Neural cell (in vitro differentiated cells): ENCODE results near the gene MTARC1. TPM values are rescaled to one million over a fixed set of nuclear protein-coding genes. Genes with fewer than 3 reads are reported as not detected.

Experiments used
- H2AFZ ChIP-seq: fragments of 200-600, 300-800 bp; sonication (generic), shearing (Covaris generic); 2 replicates; pipeline ENCODE4 v1.6.0; 2014; ENCODE audit warnings: low read depth, mild to moderate bottlenecking, antibody characterized with exemption, low read length, moderate library complexity
- H3F3A ChIP-seq: fragments of 200-600 bp; shearing (Covaris generic); 2 replicates; pipeline ENCODE4 v1.6.1; 2016; ENCODE audit warnings: mild to moderate bottlenecking, moderate library complexity, mixed read lengths, antibody characterized with exemption, low read length; ENCODE audit not compliant: insufficient read depth, poor library complexity, severe bottlenecking
- H3K27ac ChIP-seq: fragments of 200-600, 300-800 bp; sonication (generic), shearing (Covaris generic); 2 replicates; pipeline ENCODE4 v1.5.1; 2014; ENCODE audit warnings: mild to moderate bottlenecking, low read length, moderate library complexity
- H3K27me3 ChIP-seq: fragments of 300-800, 200-600 bp; sonication (generic), shearing (Covaris generic); 2 replicates; pipeline ENCODE4 v1.6.0; 2014; ENCODE audit warnings: mild to moderate bottlenecking, low read depth, low read length, moderate library complexity; ENCODE audit not compliant: insufficient read depth
- H3K36me3 ChIP-seq: fragments of 300-800, 200-600 bp; sonication (generic), shearing (Covaris generic); 2 replicates; pipeline ENCODE4 v1.5.1; 2014; ENCODE audit warnings: mild to moderate bottlenecking, antibody characterized with exemption, low read length, moderate library complexity; ENCODE audit not compliant: insufficient read depth
- H3K4me2 ChIP-seq: fragments of 300-800, 200-600 bp; sonication (generic), shearing (Covaris generic); 2 replicates; pipeline ENCODE4 v1.6.0; 2014; ENCODE audit warnings: mild to moderate bottlenecking, low read length
- H3K4me3 ChIP-seq: fragments of 300-800, 200-600 bp; sonication (generic), shearing (Covaris generic); 2 replicates; pipeline ENCODE4 v1.5.1; 2014; ENCODE audit warnings: mild to moderate bottlenecking, low read length, moderate library complexity
- H3K79me2 ChIP-seq: fragments of 200-600 bp; shearing (Covaris generic); replicated peaks from 2 replicates; pipeline ENCODE4 v1.6.0; 2014; ENCODE audit warnings: mild to moderate bottlenecking, low read length, moderate library complexity; ENCODE audit not compliant: insufficient read depth
- H3K9ac ChIP-seq: fragments of 300-800, 200-600 bp; sonication (generic), shearing (Covaris generic); 2 replicates; pipeline ENCODE4 v1.6.1; 2016; ENCODE audit warnings: mild to moderate bottlenecking, low read length, mixed read lengths
- H3K9me2 ChIP-seq: fragments of 200-600 bp; shearing (Covaris generic); 2 replicates; pipeline ENCODE4 v1.6.1; 2016; ENCODE audit warnings: mild to moderate bottlenecking, low read length, mixed read lengths; ENCODE audit not compliant: insufficient read depth
- H3K9me3 ChIP-seq: fragments of 200-600, 300-800 bp; sonication (generic), shearing (Covaris generic); 2 replicates; pipeline ENCODE4 v1.6.1; 2016; ENCODE audit warnings: mild to moderate bottlenecking, mixed run types, low read length, moderate library complexity, mixed read lengths
- H4K20me1 ChIP-seq: fragments of 200-600 bp; shearing (Covaris generic); 2 replicates; pipeline ENCODE4 v1.6.1; 2016; ENCODE audit warnings: mild to moderate bottlenecking, mixed run types; ENCODE audit not compliant: insufficient read depth
- CTCF ChIP-seq: fragments of 450-650 bp; IDR thresholded peaks from 2 replicates; pipeline ENCODE4 v1.5.1; 2014; ENCODE audit warnings: antibody characterized with exemption, mild to moderate bottlenecking, moderate library complexity; ENCODE audit not compliant: poor library complexity, severe bottlenecking
- EP300 ChIP-seq: fragments of 450-650 bp; conservative IDR thresholded peaks from 2 replicates; pipeline ENCODE4 v1.6.1; 2014; ENCODE audit warnings: antibody characterized with exemption, mild to moderate bottlenecking, moderate library complexity; ENCODE audit not compliant: poor library complexity, severe bottlenecking
- EZH2 ChIP-seq: fragments of 200-600, 300-800 bp; shearing (Covaris generic), sonication (generic); IDR thresholded peaks from 2 replicates; pipeline ENCODE4 v1.6.1; 2014; ENCODE audit warnings: antibody characterized with exemption, low read length, borderline replicate concordance, mild to moderate bottlenecking; ENCODE audit not compliant: insufficient read depth, poor library complexity, severe bottlenecking
- MXI1 ChIP-seq: fragments of 450-650 bp; conservative IDR thresholded peaks from 2 replicates; pipeline ENCODE4 v1.6.1; 2014; ENCODE audit warnings: antibody characterized with exemption, mild to moderate bottlenecking; ENCODE audit not compliant: poor library complexity, severe bottlenecking
- POLR2AphosphoS5 ChIP-seq: IDR thresholded peaks from 2 replicates; pipeline ENCODE4 v1.6.1; 2012
- RAD21 ChIP-seq: fragments of 450-650 bp; conservative IDR thresholded peaks from 2 replicates; pipeline ENCODE4 v1.6.1; 2014; ENCODE audit warnings: antibody characterized with exemption, mild to moderate bottlenecking, moderate library complexity
- REST ChIP-seq: IDR thresholded peaks from 2 replicates; pipeline ENCODE4 v1.6.1; 2012; ENCODE audit warnings: borderline replicate concordance
- SMC3 ChIP-seq: fragments of 450-650 bp; conservative IDR thresholded peaks from 2 replicates; pipeline ENCODE4 v1.6.1; 2014; ENCODE audit warnings: antibody characterized with exemption, mild to moderate bottlenecking, moderate library complexity; ENCODE audit not compliant: poor library complexity
- TAF1 ChIP-seq: IDR thresholded peaks from 2 replicates; pipeline ENCODE4 v1.6.1; 2012; ENCODE audit warnings: low read depth
- polyA plus RNA-seq: library from polyadenylated mRNA; depleted of rRNA; stranded (reverse); fragments of >200 nt; gene quantifications from 2 replicates; pipeline ENCODE4 v1.2.3, GENCODE V29; 2014

The MTARC1 gene
- polyA plus RNA-seq, 1 donor from 2014 or later: 4.2 TPM

DNA sequence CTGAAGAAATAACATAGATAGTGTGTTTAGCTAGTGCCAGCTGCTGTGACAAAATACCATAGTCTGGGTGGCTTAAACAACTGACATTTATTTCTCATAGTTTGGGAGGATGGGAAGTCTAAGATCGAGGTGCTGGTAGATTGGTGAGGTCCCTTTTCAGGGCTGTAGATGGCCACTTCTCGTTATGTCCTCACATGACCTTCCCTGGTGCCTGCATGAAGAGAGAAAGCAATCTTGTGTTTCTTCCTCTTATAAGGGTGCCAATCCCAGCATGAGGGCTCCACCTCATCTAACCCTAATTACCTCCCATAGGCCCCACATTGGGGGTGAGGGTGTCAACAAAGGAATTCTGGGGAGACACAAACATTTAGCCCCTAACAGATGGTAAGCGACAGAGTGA is 29.3 kb upstream of the MTARC1 start:
- H3K9me2 ChIP-seq: no peaks in the 10 kb centered on the region
- H4K20me1 ChIP-seq: no peaks in the 10 kb centered on the region
- H3K79me2 ChIP-seq: no peaks in the 10 kb centered on the region
- no peak overlapping the region for H3K27ac ChIP-seq
- no peak for TF ChIP-seq REST
- no peak for TF ChIP-seq RAD21
- TF ChIP-seq CTCF: no peak
- TF ChIP-seq EP300: no peak
- no peak for TF ChIP-seq TAF1
- no peak for TF ChIP-seq MXI1
- no peak for TF ChIP-seq SMC3
- TF ChIP-seq EZH2: no peak
- TF ChIP-seq POLR2AphosphoS5: no peak
- no peak overlapping the region for H3K4me2 ChIP-seq
- H3K4me3 ChIP-seq: no peak overlapping the region
- no peaks in the 10 kb centered on the region for H3K9me3 ChIP-seq
- H2AFZ ChIP-seq: no peak overlapping the region
- H3K36me3 ChIP-seq: no peaks in the 10 kb centered on the region
- no peak overlapping the region for H3K9ac ChIP-seq
- H3K27me3 ChIP-seq: no peaks in the 10 kb centered on the region
- no peaks in the 10 kb centered on the region for H3F3A ChIP-seq

DNA sequence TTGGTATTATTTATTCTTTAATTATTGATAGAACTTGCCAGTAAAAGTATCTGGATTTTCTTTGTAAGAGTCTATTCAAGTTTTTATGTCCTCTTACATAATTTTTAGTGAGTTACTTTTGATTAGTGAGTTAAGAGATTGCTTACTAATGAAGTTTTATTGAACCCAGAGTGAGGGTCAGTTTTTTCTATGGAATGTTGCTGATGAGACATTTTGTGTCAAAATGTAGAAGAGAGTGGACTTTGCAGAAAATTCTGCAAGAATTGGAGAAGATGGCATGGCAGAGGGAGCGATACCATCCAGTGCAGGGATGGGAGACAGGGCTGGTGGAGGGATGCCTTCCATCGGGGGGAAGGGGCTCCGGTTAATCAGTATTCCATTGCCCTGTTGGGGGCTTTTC is 27.6 kb upstream of the MTARC1 start:
- Histone ChIP-seq H3F3A (no peaks in the 10 kb centered on the region), H3K4me3 (no peak overlapping the region), H3K4me2 (no peak overlapping the region), H4K20me1 (no peaks in the 10 kb centered on the region), H3K36me3 (no peaks in the 10 kb centered on the region), H2AFZ (no peak overlapping the region), H3K9ac (no peak overlapping the region), H3K27ac (no peak overlapping the region), H3K9me2 (no peaks in the 10 kb centered on the region), H3K79me2 (no peaks in the 10 kb centered on the region), H3K27me3 (no peaks in the 10 kb centered on the region), H3K9me3 (no peaks in the 10 kb centered on the region)
- TF ChIP-seq EZH2: no peak
- TF ChIP-seq POLR2AphosphoS5: no peak
- TF ChIP-seq SMC3: no peak
- TF ChIP-seq TAF1: no peak
- TF ChIP-seq EP300: no peak
- TF ChIP-seq MXI1: no peak
- no peak for TF ChIP-seq REST
- TF ChIP-seq RAD21: no peak
- TF ChIP-seq CTCF: no peak
